BLaER1 treated with 17β-estradiol and CSF1 and Interleukin-3, amounts not matched to agents 10 nM and 100 nM (cell line): Measurements from ENCODE around the gene AVL9.

Experiments
- H3K27ac ChIP-seq, 11 experiments: shearing (Covaris generic); formaldehyde crosslinking; 2 replicates each; pipeline ENCODE4 v1.8.1; 2022
- H3K27me3 ChIP-seq, 11 experiments: shearing (Covaris generic); formaldehyde crosslinking; 2 replicates each; pipeline ENCODE4 v1.8.1; 2022
- H3K36me3 ChIP-seq, 11 experiments: shearing (Covaris generic); formaldehyde crosslinking; 2 replicates each; pipeline ENCODE4 v1.8.1; 2022
- H3K4me1 ChIP-seq, 10 experiments: shearing (Covaris generic); formaldehyde crosslinking; 2 replicates each; pipeline ENCODE4 v1.8.1; 2022
- H3K4me2 ChIP-seq, 11 experiments: shearing (Covaris generic); formaldehyde crosslinking; 2 replicates each; pipeline ENCODE4 v1.8.1; 2022
- H3K4me3 ChIP-seq, 10 experiments: shearing (Covaris generic); formaldehyde crosslinking; 2 replicates each; pipeline ENCODE4 v1.8.1; 2022
- H3K9ac ChIP-seq, 11 experiments: shearing (Covaris generic); formaldehyde crosslinking; 2 replicates each; pipeline ENCODE4 v1.8.1; 2022
- H3K9me3 ChIP-seq, 11 experiments: shearing (Covaris generic); formaldehyde crosslinking; replicated peaks in 1 of 11; 2 replicates each; pipeline ENCODE4 v1.8.1; 2022
- H4K20me1 ChIP-seq, 11 experiments: shearing (Covaris generic); formaldehyde crosslinking; 2 replicates each; pipeline ENCODE4 v1.8.1; 2022
- Cebpa-rat ChIP-seq, 11 experiments: shearing (Covaris generic); IDR thresholded peaks; 2 replicates each; pipeline ENCODE4 v1.8.1; 2022

Gene AVL9

GRCh38 chr7:32502728-32503127 lies 7.4 kb downstream of the AVL9 start:
- H3K36me3 ChIP-seq = peaks cover 21 to 61% (median 48%) of the 10 kb centered on the region in 11 experiments; a peak in 21 of 22 replicates
- no peaks in the 10 kb centered on the region for H3K27me3 ChIP-seq
- TF ChIP-seq Cebpa-rat (IDR thresholded peaks at IDR 0.05) = no peak
- H3K4me2 ChIP-seq = peak overlapping the region in 4 of 11 experiments; percentile 61 to 91 (median 78); a peak in 5 of 22 replicates
- H3K9me3 ChIP-seq = peaks cover 12 to 60% (median 39%) of the 10 kb centered on the region in 11 experiments; a peak in 19 of 22 replicates
- no peak overlapping the region for H3K4me3 ChIP-seq
- peak overlapping the region in 4 of 11 experiments; percentile 19 to 86 (median 69); a peak in 5 of 22 replicates for H3K27ac ChIP-seq
- no peak overlapping the region; a peak in 1 of 22 replicates for H3K9ac ChIP-seq
- peaks cover 5 to 57% (median 22%) of the 10 kb centered on the region in 10 experiments; a peak in 17 of 20 replicates for H3K4me1 ChIP-seq
- H4K20me1 ChIP-seq = peaks cover 0 to 88% (median 36%) of the 10 kb centered on the region in 11 experiments; a peak in 13 of 22 replicates

GRCh38 chr7:32506266-32507054 lies 11.2 kb downstream of the AVL9 start:
- Histone ChIP-seq H4K20me1 (peaks cover 0 to 100% (median 30%) of the 10 kb centered on the region in 11 experiments; a peak in 13 of 22 replicates), H3K27me3 (no peaks in the 10 kb centered on the region), H3K36me3 (peaks cover 40 to 77% (median 62%) of the 10 kb centered on the region in 11 experiments), H3K4me1 (peaks cover 0 to 38% (median 9%) of the 10 kb centered on the region in 10 experiments; a peak in 15 of 20 replicates), H3K27ac (peak overlapping the region in 1 of 11 experiments; percentile 38; a peak in 2 of 22 replicates), H3K4me2 (peak overlapping the region in 1 of 11 experiments; percentile 35; a peak in 1 of 22 replicates), H3K4me3 (no peak overlapping the region), H3K9me3 (peaks cover 20 to 71% (median 58%) of the 10 kb centered on the region in 11 experiments; a peak in 21 of 22 replicates), H3K9ac (no peak overlapping the region)
- peak in 1 of 11 experiments; percentile 28; a peak in 1 of 22 replicates for TF ChIP-seq Cebpa-rat (IDR thresholded peaks at IDR 0.05)

DNA sequence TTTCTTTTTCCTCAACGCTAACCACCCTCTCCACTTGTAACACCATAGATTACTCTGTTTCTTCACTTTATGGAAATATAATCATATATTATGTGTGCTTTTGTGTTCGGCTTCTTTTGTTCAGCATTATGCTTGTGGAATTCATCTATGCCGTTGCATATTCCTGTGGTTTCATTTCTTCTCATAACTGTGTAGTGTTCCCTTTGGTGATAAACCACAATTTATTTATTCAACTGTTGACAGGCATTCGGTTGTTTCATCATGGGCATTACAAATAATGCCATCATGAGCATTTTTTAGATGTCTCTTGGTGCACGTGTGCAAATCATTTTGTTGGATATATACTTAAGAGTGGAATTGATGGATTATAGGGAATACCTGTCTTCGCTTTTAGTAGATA lies 12.1 kb downstream of the AVL9 start:
- no peak for TF ChIP-seq Cebpa-rat (IDR thresholded peaks at IDR 0.05)
- peaks cover 0 to 28% (median 0%) of the 10 kb centered on the region in 10 experiments; a peak in 7 of 20 replicates for H3K4me1 ChIP-seq
- no peak overlapping the region for H3K4me3 ChIP-seq
- H3K36me3 ChIP-seq = peaks cover 46 to 84% (median 67%) of the 10 kb centered on the region in 11 experiments
- H3K9me3 ChIP-seq = peaks cover 20 to 81% (median 68%) of the 10 kb centered on the region in 11 experiments; a peak in 21 of 22 replicates
- H3K27ac ChIP-seq = no peak overlapping the region
- no peak overlapping the region for H3K4me2 ChIP-seq
- H3K27me3 ChIP-seq = no peaks in the 10 kb centered on the region
- H3K9ac ChIP-seq = no peak overlapping the region
- peaks cover 0 to 100% (median 30%) of the 10 kb centered on the region in 11 experiments; a peak in 13 of 22 replicates for H4K20me1 ChIP-seq

DNA sequence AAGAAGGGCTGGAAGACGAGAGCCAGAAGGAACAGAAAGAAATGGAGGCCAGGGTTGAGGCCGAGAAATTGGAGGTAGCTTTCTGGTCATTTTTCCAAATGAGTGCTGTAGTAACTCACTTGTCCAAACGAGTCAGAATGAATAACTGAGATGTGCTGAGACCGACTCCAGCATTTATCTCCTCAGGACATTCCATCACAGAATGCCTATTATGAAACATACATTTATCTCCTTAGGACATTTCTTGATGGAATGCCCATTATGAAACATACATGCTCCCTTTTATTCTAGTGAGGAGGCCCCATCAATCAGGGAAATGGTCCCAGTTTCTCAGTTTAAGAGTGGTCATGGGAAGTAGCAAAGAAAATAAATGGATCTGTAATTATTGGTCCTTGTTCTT lies 16.5 kb downstream of the AVL9 start:
- peaks cover 31 to 100% (median 97%) of the 10 kb centered on the region in 11 experiments for H3K9me3 ChIP-seq
- peaks cover 63 to 98% (median 92%) of the 10 kb centered on the region in 11 experiments for H3K36me3 ChIP-seq
- H3K4me3 ChIP-seq = no peak overlapping the region
- no peak overlapping the region for H3K9ac ChIP-seq
- H3K4me2 ChIP-seq = no peak overlapping the region
- H3K27ac ChIP-seq = no peak overlapping the region
- peaks cover 0 to 40% (median 2%) of the 10 kb centered on the region in 10 experiments; a peak in 8 of 20 replicates for H3K4me1 ChIP-seq
- H4K20me1 ChIP-seq = peaks cover 0 to 100% (median 24%) of the 10 kb centered on the region in 11 experiments; a peak in 13 of 22 replicates
- no peaks in the 10 kb centered on the region for H3K27me3 ChIP-seq
- TF ChIP-seq Cebpa-rat (IDR thresholded peaks at IDR 0.05) = no peak

DNA sequence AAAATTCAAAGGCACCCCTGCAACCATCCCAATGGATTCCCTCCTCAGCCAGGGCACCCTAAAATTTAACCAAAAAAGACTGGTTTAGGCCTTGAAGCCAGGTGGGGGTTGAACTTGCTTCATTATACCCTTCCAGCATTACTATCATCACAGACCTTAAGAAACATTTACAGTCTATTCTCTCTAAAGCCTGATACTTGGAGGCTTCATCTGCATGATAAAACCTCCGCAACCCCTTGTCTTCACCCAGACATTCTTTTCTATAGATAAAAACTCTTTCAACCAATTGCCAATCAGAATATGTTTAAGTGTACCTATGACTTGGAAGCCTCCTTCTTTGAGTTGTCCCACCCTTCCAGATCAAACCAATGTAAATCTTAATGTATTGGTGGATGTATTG lies 17.9 kb downstream of the AVL9 start:
- H3K9me3 ChIP-seq = peaks cover 33 to 100% (median 98%) of the 10 kb centered on the region in 11 experiments
- no peaks in the 10 kb centered on the region for H3K27me3 ChIP-seq
- peaks cover 0 to 40% (median 2%) of the 10 kb centered on the region in 10 experiments; a peak in 8 of 20 replicates for H3K4me1 ChIP-seq
- peaks cover 0 to 92% (median 19%) of the 10 kb centered on the region in 11 experiments; a peak in 13 of 22 replicates for H4K20me1 ChIP-seq
- no peak overlapping the region for H3K4me2 ChIP-seq
- no peak for TF ChIP-seq Cebpa-rat (IDR thresholded peaks at IDR 0.05)
- H3K9ac ChIP-seq = no peak overlapping the region
- peaks cover 64 to 98% (median 92%) of the 10 kb centered on the region in 11 experiments for H3K36me3 ChIP-seq
- no peak overlapping the region for H3K4me3 ChIP-seq
- no peak overlapping the region for H3K27ac ChIP-seq

- Histone ChIP-seq H3K36me3 (peaks cover 64 to 97% (median 86%) of the 10 kb centered on the region in 11 experiments), H3K4me2 (peak overlapping the region in 3 of 11 experiments; percentile 24 to 50 (median 43); a peak in 4 of 22 replicates), H3K27me3 (no peaks in the 10 kb centered on the region), H4K20me1 (peaks cover 0 to 64% (median 13%) of the 10 kb centered on the region in 11 experiments; a peak in 13 of 22 replicates), H3K4me1 (peaks cover 0 to 40% (median 2%) of the 10 kb centered on the region in 10 experiments; a peak in 8 of 20 replicates), H3K9me3 (peaks cover 51 to 100% (median 98%) of the 10 kb centered on the region in 11 experiments), H3K9ac (no peak overlapping the region), H3K4me3 (0 out of 20 replicates have a peak overlapping the region, but pooled peaks of 1 of the 10 experiments have one; percentile 3), H3K27ac (0 out of 22 replicates have a peak overlapping the region, but pooled peaks of 1 of the 11 experiments have one; percentile 21)
- no peak for TF ChIP-seq Cebpa-rat (IDR thresholded peaks at IDR 0.05)
Measured at GRCh38 chr7:32515890-32516550, 20.7 kb downstream of the AVL9 start.

DNA sequence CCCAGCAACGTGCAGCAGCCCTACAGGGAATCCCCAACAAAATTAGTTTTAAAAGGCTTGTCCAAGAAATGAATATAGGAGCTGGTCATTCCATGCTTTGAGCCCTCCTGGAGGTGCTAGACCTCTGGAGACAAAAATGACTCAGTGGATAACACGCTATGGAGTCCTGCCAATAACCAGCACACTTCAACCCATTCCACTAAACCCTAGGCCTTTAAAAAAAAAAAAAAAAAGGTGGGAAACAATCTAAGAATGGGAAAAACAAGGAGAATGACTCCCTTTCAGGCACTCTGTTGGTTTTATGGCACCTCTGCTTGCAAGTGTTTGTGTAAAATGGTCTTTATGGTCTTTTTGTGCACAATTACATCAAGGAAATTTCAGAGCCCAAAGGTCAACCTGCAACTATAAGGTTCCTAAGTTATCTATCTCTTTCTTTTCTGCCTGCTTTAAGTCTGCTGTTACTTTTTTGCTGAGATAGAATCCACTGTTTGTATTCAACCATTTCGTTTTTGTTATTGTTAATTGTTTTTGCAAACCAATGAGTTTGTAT lies 21.3 kb downstream of the AVL9 start:
- Histone ChIP-seq H3K4me3 (0 out of 20 replicates have a peak overlapping the region, but pooled peaks of 1 of the 10 experiments have one; percentile 3), H3K4me2 (peak overlapping the region in 3 of 11 experiments; percentile 24 to 50 (median 43); a peak in 4 of 22 replicates), H3K27me3 (no peaks in the 10 kb centered on the region), H3K9ac (no peak overlapping the region), H4K20me1 (peaks cover 0 to 61% (median 13%) of the 10 kb centered on the region in 11 experiments; a peak in 13 of 22 replicates), H3K27ac (no peak overlapping the region), H3K4me1 (peaks cover 0 to 40% (median 2%) of the 10 kb centered on the region in 10 experiments; a peak in 8 of 20 replicates), H3K36me3 (peaks cover 70 to 97% (median 87%) of the 10 kb centered on the region in 11 experiments), H3K9me3 (peaks cover 57 to 100% (median 98%) of the 10 kb centered on the region in 11 experiments)
- no peak for TF ChIP-seq Cebpa-rat (IDR thresholded peaks at IDR 0.05)
